SJSA1 (cell line): ENCODE data around the gene ATXN7L3. TPM values are rescaled to one million over a fixed set of nuclear protein-coding genes. Genes with fewer than 3 reads are reported as not detected.
A peak's percentile ranks its signal among the peaks of the same experiment; 100 is the strongest.
"Not testable (repeated sequence)": the region's sequence is repeated elsewhere in the genome, so short reads cannot be mapped to it uniquely, and the experiment has no call there.

Source experiments
- DNase-seq, 2 experiments: peaks; one replicate each; pipeline ENCODE4 v3.0.0-alpha.2; 2015 to 2020; ENCODE audit warnings: low spot score in 2 of 2, low read depth in 1 of 2
- H3K27ac ChIP-seq: fragments of 250-450 bp; sonication (Bioruptor Pico); 2 replicates; pipeline ENCODE4 v1.5.1; 2020; ENCODE audit warnings: mild to moderate bottlenecking, moderate library complexity
- H3K27me3 ChIP-seq: fragments of 250-450 bp; sonication (Bioruptor Pico); replicated peaks from 2 replicates; pipeline ENCODE4 v1.5.1; 2020; ENCODE audit warnings: mild to moderate bottlenecking, moderate library complexity
- H3K36me3 ChIP-seq: fragments of 250-450 bp; sonication (Bioruptor Pico); 2 replicates; pipeline ENCODE4 v1.5.1; 2020; ENCODE audit warnings: mild to moderate bottlenecking
- H3K4me1 ChIP-seq: fragments of 250-450 bp; sonication (Bioruptor Pico); replicated peaks from 2 replicates; pipeline ENCODE4 v1.6.1; 2021; ENCODE audit warnings: mild to moderate bottlenecking
- H3K4me3 ChIP-seq: fragments of 250-450 bp; sonication (Bioruptor Pico); 2 replicates; pipeline ENCODE4 v1.5.1; 2020; ENCODE audit warnings: mild to moderate bottlenecking
- H3K9me3 ChIP-seq: fragments of 250-450 bp; sonication (Bioruptor Pico); replicated peaks from 2 replicates; pipeline ENCODE4 v1.5.1; 2020; ENCODE audit warnings: mild to moderate bottlenecking
- total RNA-seq: library from RNA; depleted of rRNA; stranded (reverse); fragments of >200 nt; shearing (Covaris generic); gene quantifications from 2 replicates; pipeline ENCODE4 v1.2.3, GENCODE V29; 2014; rRNA removed

Gene ATXN7L3
- total RNA-seq: 62.6 and 67.4 TPM in 2 replicates

DNA sequence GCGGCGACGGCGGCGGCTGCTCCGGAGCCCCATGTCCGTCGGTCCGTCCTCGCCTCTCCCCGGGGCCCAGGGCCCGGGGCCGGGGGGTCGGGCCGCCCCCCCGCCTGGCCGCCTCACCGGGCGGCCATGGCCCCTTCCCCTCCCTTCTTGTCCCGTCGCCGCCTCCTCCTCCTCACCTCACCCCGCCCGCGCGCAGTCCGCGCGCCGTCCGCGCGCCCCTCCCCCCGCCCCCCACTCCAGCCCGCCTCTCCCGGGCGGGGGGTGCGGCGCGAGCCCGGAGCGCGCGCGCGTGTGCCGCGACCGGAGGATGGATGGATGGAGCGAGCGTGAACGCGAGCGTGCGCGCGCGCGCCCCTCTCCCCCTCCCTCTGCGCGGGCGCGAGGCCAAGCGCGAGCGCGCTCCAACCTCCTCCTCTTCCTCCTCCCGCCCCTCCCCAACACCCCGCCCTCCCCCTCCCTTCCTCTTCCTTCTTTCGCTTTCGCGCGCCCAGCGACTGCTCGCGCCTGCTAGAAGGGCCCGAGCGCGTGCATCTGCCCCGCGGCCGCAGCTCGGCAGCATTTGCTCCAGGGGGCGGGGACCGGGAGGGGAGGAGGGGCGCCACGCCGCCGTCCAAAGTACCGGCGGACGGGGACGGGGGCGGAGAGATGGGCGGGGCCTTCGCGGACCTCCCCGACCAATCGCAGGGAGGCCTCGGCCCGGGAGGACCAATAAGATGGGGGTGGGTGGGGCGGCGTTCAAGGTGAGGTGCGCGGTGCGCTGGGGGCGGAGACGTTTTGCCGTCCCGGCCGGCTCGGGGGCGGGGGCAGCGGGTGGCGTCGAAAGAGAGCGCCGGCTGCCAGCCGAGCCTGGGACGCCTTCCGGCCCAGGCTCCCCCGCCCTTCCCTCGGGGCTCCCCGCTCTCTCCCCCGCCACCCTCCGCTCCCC is at the start of gene ATXN7L3:
Gene ATXN7L3 (minus strand): TSS at position 332 of the 925 bp plus-strand sequence. CDS start 1,814 bp downstream, outside the sequence.
- H3K4me3 ChIP-seq: peak within 1 kb of the TSS; percentile 93
- H3K9me3 ChIP-seq: no peaks in the 10 kb centered on the region
- H3K36me3 ChIP-seq: peaks cover 34% of the 10 kb centered on the region
- DNase-seq: peak; percentile 96 to 100
- H3K27me3 ChIP-seq: no peaks in the 10 kb centered on the region
- H3K4me1 ChIP-seq: peaks cover 26% of the 10 kb centered on the region
- H3K27ac ChIP-seq: peak within 1 kb of the TSS; percentile 87

DNA sequence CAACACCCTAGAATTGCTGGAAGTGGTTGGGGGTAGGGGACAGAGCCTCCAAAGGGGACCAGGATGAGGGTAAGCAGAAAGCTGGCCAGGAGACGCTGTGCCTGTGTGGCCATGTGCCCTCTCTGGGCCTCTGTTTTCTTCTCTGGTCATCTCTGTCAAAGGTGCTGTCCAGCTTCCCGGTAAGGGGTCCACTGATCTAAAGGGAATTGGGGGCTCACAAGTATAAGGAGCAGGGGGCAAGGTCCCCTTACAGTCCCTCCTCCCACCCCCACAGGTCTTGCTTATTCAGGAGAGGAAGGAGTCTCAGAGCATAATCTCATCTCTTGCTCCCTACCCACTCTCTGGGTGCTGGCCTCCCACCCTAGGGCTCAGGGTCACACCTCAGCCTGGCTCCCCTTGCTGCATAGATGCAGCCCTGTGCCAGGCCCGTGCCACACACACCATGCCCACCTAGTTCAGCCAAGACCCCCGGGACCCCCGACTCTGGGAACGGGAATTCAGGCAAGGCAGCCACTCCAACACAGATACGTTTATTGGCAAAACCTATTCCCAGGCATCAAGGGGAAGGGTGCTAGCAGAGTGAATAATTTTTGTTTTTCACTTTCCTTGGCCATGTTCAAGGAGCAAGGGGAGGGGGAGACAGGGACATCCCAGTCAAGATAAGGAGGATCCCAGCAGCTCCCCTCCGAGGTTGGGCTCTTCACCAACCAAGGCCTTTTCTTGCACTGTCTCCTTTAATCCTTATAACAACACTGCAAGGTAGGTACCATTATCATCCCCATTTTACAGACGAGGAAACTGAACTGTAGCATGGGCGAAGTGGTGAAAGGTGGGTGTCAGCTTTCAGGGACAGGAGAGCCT is 48.4 kb upstream of the ATXN7L3 start:
- Histone ChIP-seq H3K27ac (no peak overlapping the region), H3K27me3 (no peaks in the 10 kb centered on the region; the same call in none of the 2 replicates), H3K36me3 (no peaks in the 10 kb centered on the region), H3K4me3 (no peak overlapping the region), H3K9me3 (0 out of 2 replicates have a peak, but pooled peaks cover 2% of the 10 kb centered on the region), H3K4me1 (no peaks in the 10 kb centered on the region)
- DNase-seq: no peak

GRCh38 chr17:44247440-44247841 is 47.8 kb upstream of the ATXN7L3 start:
- DNase-seq: no peak

GRCh38 chr17:44241106-44241624 is 41.5 kb upstream of the ATXN7L3 start:
- Histone ChIP-seq H3K36me3 (no peaks in the 10 kb centered on the region), H3K27ac (no peak overlapping the region), H3K27me3 (peaks cover 23% of the 10 kb centered on the region), H3K4me1 (no peaks in the 10 kb centered on the region), H3K9me3 (no peaks in the 10 kb centered on the region; the same call in 1 of the 2 replicates), H3K4me3 (no peak overlapping the region)
- no peak for DNase-seq

More at GRCh38 chr17:44247440-44247841, 47.8 kb upstream of the ATXN7L3 start:
- H3K27me3 ChIP-seq: no peaks in the 10 kb centered on the region; the same call in none of the 2 replicates
- no peak overlapping the region for H3K27ac ChIP-seq
- peaks cover 2% of the 10 kb centered on the region; the same call in 1 of the 2 replicates for H3K9me3 ChIP-seq
- H3K4me1 ChIP-seq: no peaks in the 10 kb centered on the region
- H3K4me3 ChIP-seq: no peak overlapping the region
- H3K36me3 ChIP-seq: no peaks in the 10 kb centered on the region

DNA sequence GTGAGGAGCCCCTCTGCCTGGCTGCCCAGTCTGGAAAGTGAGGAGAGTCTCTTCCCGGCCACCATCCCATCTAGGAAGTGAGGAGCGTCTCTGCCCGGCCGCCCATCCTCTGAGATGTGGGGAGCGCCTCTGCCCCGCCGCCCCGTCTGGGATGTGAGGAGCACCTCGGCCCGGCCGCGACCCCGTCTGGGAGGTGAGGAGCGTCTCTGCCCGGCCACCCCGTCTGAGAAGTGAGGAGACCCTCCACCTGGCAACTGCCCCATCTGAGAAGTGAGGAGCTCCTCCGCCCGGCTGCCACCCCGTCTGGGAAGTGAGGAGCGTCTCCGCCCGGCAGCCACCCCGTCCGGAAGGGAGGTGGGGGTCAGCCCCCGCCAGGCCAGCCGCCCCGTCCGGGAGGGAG is 38.2 kb upstream of the ATXN7L3 start:
- H3K27me3 ChIP-seq: peaks cover 23% of the 10 kb centered on the region
- DNase-seq, H3K4me3 ChIP-seq, H3K4me1 ChIP-seq, H3K36me3 ChIP-seq, H3K27ac ChIP-seq, H3K9me3 ChIP-seq: not testable (repeated sequence)

GRCh38 chr17:44236444-44236991 is 36.8 kb upstream of the ATXN7L3 start:
- H3K36me3 ChIP-seq: no peaks in the 10 kb centered on the region
- no peaks in the 10 kb centered on the region for H3K9me3 ChIP-seq
- H3K4me3 ChIP-seq: no peak overlapping the region
- no peak for DNase-seq
- H3K27me3 ChIP-seq: peaks cover 22% of the 10 kb centered on the region
- no peak overlapping the region for H3K27ac ChIP-seq
- no peaks in the 10 kb centered on the region for H3K4me1 ChIP-seq

GRCh38 chr17:44235583-44235936 is 35.9 kb upstream of the ATXN7L3 start:
- DNase-seq: no peak
- H3K27me3 ChIP-seq: peaks cover 21% of the 10 kb centered on the region
- H3K36me3 ChIP-seq: no peaks in the 10 kb centered on the region
- no peaks in the 10 kb centered on the region for H3K4me1 ChIP-seq
- no peaks in the 10 kb centered on the region for H3K9me3 ChIP-seq
- no peak overlapping the region for H3K4me3 ChIP-seq
- no peak overlapping the region for H3K27ac ChIP-seq

DNA sequence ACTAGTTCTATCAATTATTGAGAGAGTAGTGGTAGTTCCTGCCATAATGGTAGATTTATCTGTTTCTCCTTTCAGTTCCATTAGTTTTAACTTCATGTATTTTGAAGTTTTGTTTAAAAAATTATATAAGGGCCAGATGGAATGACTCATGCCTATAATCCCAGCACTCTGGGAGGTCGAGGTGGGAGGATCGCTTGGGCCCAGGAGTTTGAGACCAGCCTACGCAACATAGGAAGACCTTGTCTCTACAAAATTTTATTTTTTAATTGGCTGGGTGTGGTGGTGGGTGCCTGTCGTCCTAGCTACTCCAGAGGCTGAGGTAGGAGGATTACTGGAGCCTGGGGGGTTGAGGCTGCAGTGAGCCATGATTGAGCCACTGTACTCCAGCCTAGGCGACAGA is 33.9 kb upstream of the ATXN7L3 start:
- DNase-seq: no peak
- Histone ChIP-seq H3K4me1 (no peaks in the 10 kb centered on the region), H3K4me3 (no peak overlapping the region), H3K27me3 (peaks cover 21% of the 10 kb centered on the region), H3K9me3 (no peaks in the 10 kb centered on the region), H3K27ac (no peak overlapping the region), H3K36me3 (no peaks in the 10 kb centered on the region)

DNA sequence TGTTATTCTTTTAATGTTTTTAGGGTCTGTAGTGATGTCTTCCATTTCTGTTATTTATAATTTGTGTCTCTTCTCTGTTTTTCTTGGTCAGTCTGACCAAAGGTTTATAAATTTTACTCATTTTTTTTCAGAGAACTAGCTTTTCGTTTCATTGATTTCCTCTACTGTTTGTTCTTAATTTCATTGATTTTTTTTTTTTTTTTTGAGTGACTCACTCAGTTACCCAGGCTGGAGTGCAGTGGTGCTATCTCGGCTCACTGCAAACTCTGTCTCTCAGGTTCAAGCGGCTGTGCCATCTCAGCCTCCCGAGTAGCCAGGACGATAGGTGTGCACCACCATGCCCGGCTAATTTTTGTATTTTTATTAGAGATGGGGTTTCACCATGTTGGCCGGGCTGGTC is 32.4 kb upstream of the ATXN7L3 start:
- no peak overlapping the region for H3K27ac ChIP-seq
- no peak for DNase-seq
- peaks cover 21% of the 10 kb centered on the region for H3K27me3 ChIP-seq
- no peaks in the 10 kb centered on the region for H3K9me3 ChIP-seq
- no peaks in the 10 kb centered on the region for H3K4me1 ChIP-seq
- no peaks in the 10 kb centered on the region for H3K36me3 ChIP-seq
- no peak overlapping the region for H3K4me3 ChIP-seq

GRCh38 chr17:44230140-44230539 is 30.5 kb upstream of the ATXN7L3 start:
- Histone ChIP-seq H3K27me3 (peaks cover 13% of the 10 kb centered on the region), H3K4me1 (no peaks in the 10 kb centered on the region), H3K9me3 (no peaks in the 10 kb centered on the region), H3K36me3 (no peaks in the 10 kb centered on the region), H3K27ac (no peak overlapping the region), H3K4me3 (no peak overlapping the region)
- no peak for DNase-seq

GRCh38 chr17:44229090-44229489 is 29.4 kb upstream of the ATXN7L3 start:
- H3K4me1 ChIP-seq: no peaks in the 10 kb centered on the region
- no peak for DNase-seq

DNA sequence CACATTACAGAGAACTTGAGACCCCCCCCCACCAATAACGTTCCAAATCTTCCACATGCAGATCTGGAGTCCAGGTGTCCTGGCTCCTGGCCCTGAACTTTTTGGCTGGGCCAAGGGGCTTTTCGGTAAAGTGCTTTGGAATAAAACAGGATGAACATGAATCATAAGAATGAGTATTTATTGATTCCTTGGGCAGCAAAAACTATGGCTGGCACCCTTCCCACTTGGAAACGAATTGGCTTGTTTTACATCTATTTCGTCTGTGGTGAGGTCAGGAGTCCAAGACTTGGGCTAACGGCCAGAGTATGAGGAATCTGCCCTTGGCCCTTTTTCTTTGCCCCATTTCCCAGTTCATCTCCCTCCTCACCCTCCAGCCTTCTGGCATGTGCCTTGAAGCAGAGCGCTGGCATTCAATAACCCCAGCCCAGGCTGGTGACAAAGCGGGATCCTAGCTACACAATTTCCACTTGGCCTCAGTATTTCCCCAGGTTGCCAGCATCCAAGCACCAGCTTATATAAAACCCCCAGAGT is 23.9 kb upstream of the ATXN7L3 start:
- no peak for DNase-seq
- Histone ChIP-seq H3K9me3 (peaks cover 5% of the 10 kb centered on the region), H3K4me3 (no peak overlapping the region), H3K27ac (no peak overlapping the region), H3K27me3 (no peaks in the 10 kb centered on the region), H3K4me1 (peaks cover 15% of the 10 kb centered on the region), H3K36me3 (peaks cover 11% of the 10 kb centered on the region)

More at GRCh38 chr17:44229090-44229489, 29.4 kb upstream of the ATXN7L3 start:
- Histone ChIP-seq H3K9me3 (no peaks in the 10 kb centered on the region), H3K36me3 (no peaks in the 10 kb centered on the region), H3K4me3 (no peak overlapping the region), H3K27me3 (peaks cover 13% of the 10 kb centered on the region), H3K27ac (no peak overlapping the region)
